ENCODE measurements around the gene SRRD.

DNA sequence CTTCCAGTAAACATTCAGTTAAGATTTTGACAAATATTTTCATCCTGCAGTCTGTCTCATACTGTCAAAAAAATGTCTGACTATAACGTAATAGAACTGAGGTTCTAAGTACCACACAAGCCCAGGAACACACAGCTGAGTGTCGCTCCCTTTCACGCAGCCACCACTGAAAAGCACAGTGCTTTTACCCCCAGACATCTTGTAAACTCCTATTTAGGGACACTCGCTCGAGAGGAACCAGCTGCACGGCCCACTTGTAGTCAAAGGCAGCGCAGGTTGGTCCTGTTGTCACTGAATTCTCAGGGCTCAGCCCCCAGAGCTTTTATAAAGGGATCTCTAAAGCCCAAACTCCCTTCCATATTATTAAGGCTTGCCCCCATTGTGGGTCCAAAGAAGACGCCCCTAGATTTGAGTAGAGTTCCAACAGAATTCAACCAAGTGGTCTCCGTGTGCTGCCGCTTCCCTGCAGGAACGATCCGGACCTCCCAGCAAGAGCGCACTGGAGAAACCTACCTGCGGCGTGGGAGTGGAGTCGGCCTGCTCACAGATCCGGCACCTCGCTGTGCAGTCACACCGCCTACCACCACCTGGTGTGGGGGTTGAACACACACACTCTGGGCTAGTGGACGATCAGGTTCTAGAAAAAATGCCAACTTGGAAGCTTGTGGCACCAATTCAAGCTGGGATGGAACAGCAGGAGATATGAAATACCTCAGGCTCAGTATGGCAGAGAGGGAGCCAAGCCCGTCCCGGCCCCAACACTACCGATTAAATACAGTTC is 31.3 kb upstream of the SRRD start:
- TF ChIP-seq CTCF (IDR thresholded peaks at IDR 0.05), result no peak
- TF ChIP-seq POLR2A (IDR thresholded peaks at IDR 0.05), result no peak

All from adrenal gland (tissue), 5 donors.